HK-2 (cell line): Measurements from ENCODE around the gene PPM1M.

ENCODE experiments used
- DNase-seq: peaks from one replicate; pipeline ENCODE4 v3.0.0-alpha.2; 2018; ENCODE audit not compliant: unreplicated experiment

The PPM1M gene

GRCh38 chr3:52245322-52246263 is at the start of gene PPM1M:
Gene PPM1M, plus strand, starts transcription at chr3:52245759. Its CDS starts 66 bp downstream, at chr3:52245825.
- DNase-seq, result peak; percentile 41

- no peak for DNase-seq
Measured at GRCh38 chr3:52195823-52196331, 49.7 kb upstream of the PPM1M start.

- no peak for DNase-seq
Measured at GRCh38 chr3:52196977-52197376, 48.6 kb upstream of the PPM1M start.

- no peak for DNase-seq
Measured at GRCh38 chr3:52197499-52197841, 48.1 kb upstream of the PPM1M start.

- peak; percentile 89 for DNase-seq
Measured at GRCh38 chr3:52197842-52198625, 47.5 kb upstream of the PPM1M start, which contains the start of gene ALAS1. Gene ALAS1, plus strand, starts transcription at chr3:52198160. Its CDS starts 1,082 bp downstream, at chr3:52199242.

- DNase-seq, result no peak
Measured at GRCh38 chr3:52198643-52199608, 46.6 kb upstream of the PPM1M start.

GRCh38 chr3:52200981-52201679 is 44.4 kb upstream of the PPM1M start:
- DNase-seq, result no peak

- DNase-seq, result no peak
Measured at GRCh38 chr3:52202384-52203077, 43.0 kb upstream of the PPM1M start.

- DNase-seq, result no peak
Measured at GRCh38 chr3:52203701-52204100, 41.9 kb upstream of the PPM1M start.

GRCh38 chr3:52204337-52205073 is 41.1 kb upstream of the PPM1M start:
- DNase-seq, result no peak

- no peak for DNase-seq
Measured at GRCh38 chr3:52205727-52206372, 39.7 kb upstream of the PPM1M start.

GRCh38 chr3:52208556-52208955 is 37.0 kb upstream of the PPM1M start:
- no peak for DNase-seq

GRCh38 chr3:52210037-52210436 is 35.5 kb upstream of the PPM1M start:
- no peak for DNase-seq

- DNase-seq, result no peak
Measured at GRCh38 chr3:52210550-52211046, 35.0 kb upstream of the PPM1M start.

GRCh38 chr3:52211268-52211891 is 34.2 kb upstream of the PPM1M start:
- no peak for DNase-seq

GRCh38 chr3:52213005-52213404 is 32.6 kb upstream of the PPM1M start:
- no peak for DNase-seq

GRCh38 chr3:52213901-52214300 is 31.7 kb upstream of the PPM1M start:
- DNase-seq, result no peak

- DNase-seq, result no peak
Measured at GRCh38 chr3:52215351-52215750, 30.2 kb upstream of the PPM1M start.
